Testis (tissue), 3 donors: Measurements from ENCODE around the gene RND3. TPM values are rescaled to one million over a fixed set of nuclear protein-coding genes. Genes with fewer than 3 reads are reported as not detected.

Source experiments
- DNase-seq: peaks from one replicate; pipeline ENCODE4 v3.0.0-alpha.2; 2019
- H3K27ac ChIP-seq, 2 donors: fragments of 200-600 bp; sonication (generic); one replicate each; pipeline ENCODE4 v1.5.1; 2019
- H3K27me3 ChIP-seq: fragments of 200-600 bp; sonication (generic); one replicate; pipeline ENCODE4 v1.5.1; 2019
- H3K36me3 ChIP-seq: fragments of 200-600 bp; sonication (generic); one replicate; pipeline ENCODE4 v1.5.1; 2017; ENCODE audit warnings: low read depth; ENCODE audit errors: missing control alignments
- H3K4me1 ChIP-seq: fragments of 200-600 bp; sonication (generic); one replicate; pipeline ENCODE4 v1.5.1; 2019
- H3K4me3 ChIP-seq, 2 donors: fragments of 200-600 bp; sonication (generic); one replicate each; pipeline ENCODE4 v1.5.1; 2017 to 2019
- H3K9me3 ChIP-seq: fragments of 200-600 bp; sonication (generic); one replicate; pipeline ENCODE4 v1.5.1; 2017
- CTCF ChIP-seq, 3 experiments: fragments of 450-650 bp in 2 of 3; fragments of 200-600 bp in 1 of 3; sonication (generic) in 1 of 3; IDR thresholded peaks; one replicate each; pipeline ENCODE4 v1.5.1; 2016 to 2019; ENCODE audit warnings: antibody characterized with exemption in 3 of 3, mild to moderate bottlenecking in 2 of 3, moderate library complexity in 1 of 3
- POLR2A ChIP-seq: fragments of 450-650 bp; IDR thresholded peaks from one replicate; pipeline ENCODE4 v1.6.1; 2017; ENCODE audit warnings: antibody characterized with exemption, mild to moderate bottlenecking, moderate library complexity
- WGBS, 2 donors: methylation state at CpG; one replicate each; pipeline ENCODE4 v1.1.5; 2018; 5-methylcytosine and 5-hydroxymethylcytosine counted together
- intact Hi-C: fragments of 100-400 bp; cut with DNase I; formaldehyde crosslinking; loops from one replicate; pipeline ENCODE4 v1.15.1; 2023; ENCODE audit warnings: low total_unique reads
- polyA plus RNA-seq: library from polyadenylated mRNA; stranded (reverse); fragments of 350-450 nt; fragmentation: Illumina TruSeq; extraction: RNeasy Lipid Tissue Mini Kit (QIAGEN cat#74804); gene quantifications from one replicate; pipeline ENCODE4 v1.2.3, GENCODE V29; 2014; ENCODE audit warnings: low read depth, low replicate concordance; ENCODE audit not compliant: insufficient read depth
- total RNA-seq, 2 donors: library from RNA; depleted of rRNA; stranded (reverse); fragments of >200 nt; gene quantifications; one replicate each; pipeline ENCODE4 v1.2.3, GENCODE V29; 2016

Gene RND3
- total and polyA plus RNA-seq, 3 donors from 2014 or later = 5.0 to 10.2 (median 8.0) TPM

- no peak for DNase-seq
- H3K27ac ChIP-seq = no peak overlapping the region
- TF ChIP-seq POLR2A = no peak
- TF ChIP-seq CTCF (IDR thresholded peaks at IDR 0.05) = no peak
- H3K27me3 ChIP-seq = no peaks in the 10 kb centered on the region
- WGBS, 2 donors = 50 to 59% methylated on average over 3 of the region's 3 CpGs
- H3K4me3 ChIP-seq = no peak overlapping the region
- H3K9me3 ChIP-seq = no peaks in the 10 kb centered on the region
- H3K36me3 ChIP-seq = no peaks in the 10 kb centered on the region
- H3K4me1 ChIP-seq = no peaks in the 10 kb centered on the region
- intact Hi-C loops = no loop called here
Measured at GRCh38 chr2:150449856-150450255, 37.6 kb downstream of the RND3 start.

DNA sequence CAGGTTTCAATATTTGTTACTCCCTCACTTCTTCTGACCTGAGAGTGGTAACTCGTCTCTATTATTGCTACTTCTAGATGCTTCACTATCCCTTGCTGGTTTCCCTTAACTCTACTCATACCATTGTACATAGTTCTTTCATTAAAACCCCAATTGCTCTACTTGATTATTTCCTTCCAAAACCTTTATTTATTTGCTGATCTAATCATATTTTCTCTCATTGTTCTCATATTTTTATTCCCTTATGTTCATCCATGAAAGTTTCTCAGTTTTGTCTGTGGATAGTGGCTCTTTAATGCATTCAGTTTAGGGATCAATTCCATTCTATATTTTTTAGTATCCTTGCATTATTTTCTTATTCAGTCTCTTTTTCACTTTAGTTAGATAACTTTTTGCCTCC lies 42.1 kb downstream of the RND3 start:
- no peak overlapping the region for H3K4me3 ChIP-seq
- no peaks in the 10 kb centered on the region for H3K4me1 ChIP-seq
- 75 to 76% methylated on average over 1 of the region's 1 CpG for WGBS, 2 donors
- H3K9me3 ChIP-seq = no peaks in the 10 kb centered on the region
- no peak for DNase-seq
- TF ChIP-seq CTCF (IDR thresholded peaks at IDR 0.05) (no peak), POLR2A (no peak)
- intact Hi-C loops = no loop called here
- no peaks in the 10 kb centered on the region for H3K36me3 ChIP-seq
- no peak overlapping the region for H3K27ac ChIP-seq
- no peaks in the 10 kb centered on the region for H3K27me3 ChIP-seq

GRCh38 chr2:150442484-150442883 lies 45.0 kb downstream of the RND3 start:
- H3K9me3 ChIP-seq = no peaks in the 10 kb centered on the region
- intact Hi-C loops = no loop called here
- H3K4me1 ChIP-seq = no peaks in the 10 kb centered on the region
- H3K27ac ChIP-seq = no peak overlapping the region
- no peaks in the 10 kb centered on the region for H3K36me3 ChIP-seq
- no peak for DNase-seq
- H3K27me3 ChIP-seq = no peaks in the 10 kb centered on the region
- TF ChIP-seq POLR2A (no peak), CTCF (IDR thresholded peaks at IDR 0.05) (no peak)
- no peak overlapping the region for H3K4me3 ChIP-seq
- 71 to 87% methylated on average over 1 of the region's 1 CpG for WGBS, 2 donors

DNA sequence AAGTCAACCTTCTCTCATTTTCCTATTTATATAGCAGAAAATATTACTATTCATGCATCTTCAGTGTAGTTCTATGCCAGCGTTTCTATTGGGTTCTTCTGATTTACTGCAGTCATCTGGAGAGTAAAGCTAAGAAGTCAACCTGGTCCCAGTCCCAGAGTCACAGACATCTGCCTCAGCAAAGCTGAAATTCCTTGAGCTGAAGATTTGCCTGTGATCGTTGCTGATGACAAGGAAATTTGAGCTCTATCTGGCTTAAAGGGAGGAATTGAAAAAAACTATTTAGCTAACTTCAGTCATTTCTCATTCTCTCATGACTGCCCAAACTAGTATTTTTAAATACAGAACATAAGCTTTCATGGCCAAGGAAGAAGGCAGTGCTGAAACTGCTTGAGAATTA lies 45.7 kb downstream of the RND3 start:
- no peaks in the 10 kb centered on the region for H3K36me3 ChIP-seq
- TF ChIP-seq CTCF (IDR thresholded peaks at IDR 0.05) (no peak), POLR2A (no peak)
- intact Hi-C loops = no loop called here
- no peaks in the 10 kb centered on the region for H3K9me3 ChIP-seq
- DNase-seq = no peak
- WGBS, 2 donors = 43 to 55% methylated on average over 2 of the region's 2 CpGs
- H3K4me3 ChIP-seq = no peak overlapping the region
- H3K4me1 ChIP-seq = no peaks in the 10 kb centered on the region
- no peaks in the 10 kb centered on the region for H3K27me3 ChIP-seq
- H3K27ac ChIP-seq = no peak overlapping the region

GRCh38 chr2:150441226-150441625 lies 46.2 kb downstream of the RND3 start:
- no peak for DNase-seq
- no peak for TF ChIP-seq CTCF (IDR thresholded peaks at IDR 0.05)
- TF ChIP-seq POLR2A = no peak
- no peaks in the 10 kb centered on the region for H3K4me1 ChIP-seq
- no peak overlapping the region for H3K27ac ChIP-seq
- WGBS, 2 donors = 66% methylated on average over 2 of the region's 2 CpGs
- intact Hi-C loops = no loop called here
- no peaks in the 10 kb centered on the region for H3K27me3 ChIP-seq
- H3K9me3 ChIP-seq = no peaks in the 10 kb centered on the region
- H3K36me3 ChIP-seq = no peaks in the 10 kb centered on the region
- H3K4me3 ChIP-seq = no peak overlapping the region
